GM21360 (cell line): ENCODE results near the gene ALB.

Experiments
- ATAC-seq: cut with Tn5 transposase; IDR thresholded peaks from one replicate; pipeline ENCODE4 v1.9.1; 2021; ENCODE audit warnings: mild to moderate bottlenecking, moderate library complexity; ENCODE audit not compliant: unreplicated experiment

The ALB gene

GRCh38 chr4:73429118-73429517 is 25.0 kb downstream of the ALB start:
- no peak for ATAC-seq

- ATAC-seq = no peak
These were observed 25.9 kb downstream of the ALB start for GRCh38 chr4:73429826-73430587.

DNA sequence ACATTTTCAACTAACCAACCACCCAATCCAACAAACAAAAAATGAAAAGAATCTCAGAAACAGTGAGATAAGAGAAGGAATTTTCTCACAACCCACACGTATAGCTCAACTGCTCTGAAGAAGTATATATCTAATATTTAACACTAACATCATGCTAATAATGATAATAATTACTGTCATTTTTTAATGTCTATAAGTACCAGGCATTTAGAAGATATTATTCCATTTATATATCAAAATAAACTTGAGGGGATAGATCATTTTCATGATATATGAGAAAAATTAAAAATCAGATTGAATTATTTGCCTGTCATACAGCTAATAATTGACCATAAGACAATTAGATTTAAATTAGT is 27.7 kb downstream of the ALB start:
- no peak for ATAC-seq

- ATAC-seq = no peak
These were observed 28.3 kb downstream of the ALB start for GRCh38 chr4:73432169-73433000.

DNA sequence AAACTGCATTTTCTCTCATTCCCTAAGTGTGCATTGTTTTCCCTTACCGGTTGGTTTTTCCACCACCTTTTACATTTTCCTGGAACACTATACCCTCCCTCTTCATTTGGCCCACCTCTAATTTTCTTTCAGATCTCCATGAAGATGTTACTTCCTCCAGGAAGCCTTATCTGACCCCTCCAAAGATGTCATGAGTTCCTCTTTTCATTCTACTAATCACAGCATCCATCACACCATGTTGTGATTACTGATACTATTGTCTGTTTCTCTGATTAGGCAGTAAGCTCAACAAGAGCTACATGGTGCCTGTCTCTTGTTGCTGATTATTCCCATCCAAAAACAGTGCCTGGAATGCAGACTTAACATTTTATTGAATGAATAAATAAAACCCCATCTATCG is 29.1 kb downstream of the ALB start:
- ATAC-seq = no peak

GRCh38 chr4:73434311-73434710 is 30.2 kb downstream of the ALB start:
- ATAC-seq = peak; percentile 80

GRCh38 chr4:73435984-73436383 is 31.9 kb downstream of the ALB start, which contains the start of gene AFP:
TSS of gene AFP (plus strand) at chr4:73436221. CDS start at chr4:73436263, 42 bp downstream.
- no peak for ATAC-seq

GRCh38 chr4:73436674-73437557 is 32.8 kb downstream of the ALB start:
- ATAC-seq = no peak

DNA sequence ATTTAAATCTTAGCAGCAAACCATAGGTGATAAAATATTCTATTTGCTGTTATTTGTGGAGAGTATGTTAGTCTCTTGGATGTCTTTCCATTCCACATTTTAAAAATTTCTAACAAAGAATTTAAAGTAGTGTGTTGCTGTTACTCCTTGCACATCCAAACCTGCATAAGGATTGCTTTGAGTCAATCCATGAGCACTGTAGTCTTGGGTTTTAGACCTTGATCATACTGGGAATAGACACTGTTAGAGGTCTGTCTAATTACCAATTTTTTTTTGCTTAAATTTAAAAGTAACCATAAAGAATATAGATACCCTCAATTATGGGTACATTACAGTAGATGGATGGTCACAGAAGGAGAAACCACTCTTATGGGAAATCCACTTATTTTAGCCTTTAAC is 33.5 kb downstream of the ALB start:
- ATAC-seq = no peak

DNA sequence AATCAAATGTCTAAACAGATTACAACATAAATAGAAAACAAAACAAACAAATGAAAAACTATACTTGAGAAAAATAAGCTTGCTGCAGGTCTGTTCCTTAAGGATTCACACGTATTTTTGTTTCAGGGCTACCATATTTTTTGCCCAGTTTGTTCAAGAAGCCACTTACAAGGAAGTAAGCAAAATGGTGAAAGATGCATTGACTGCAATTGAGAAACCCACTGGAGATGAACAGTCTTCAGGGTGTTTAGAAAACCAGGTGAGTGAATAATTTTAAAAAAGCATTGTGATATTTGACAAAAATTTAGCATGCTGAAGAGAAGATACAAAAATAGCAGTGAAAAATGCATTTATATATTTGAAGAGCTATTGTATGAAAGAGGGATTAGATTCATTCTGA is 34.0 kb downstream of the ALB start:
- ATAC-seq = no peak

GRCh38 chr4:73438582-73439215 is 34.6 kb downstream of the ALB start:
- ATAC-seq = no peak

- ATAC-seq = no peak
These were observed 35.4 kb downstream of the ALB start for GRCh38 chr4:73439445-73439844.

- no peak for ATAC-seq
These were observed 35.9 kb downstream of the ALB start for GRCh38 chr4:73439991-73440390.

DNA sequence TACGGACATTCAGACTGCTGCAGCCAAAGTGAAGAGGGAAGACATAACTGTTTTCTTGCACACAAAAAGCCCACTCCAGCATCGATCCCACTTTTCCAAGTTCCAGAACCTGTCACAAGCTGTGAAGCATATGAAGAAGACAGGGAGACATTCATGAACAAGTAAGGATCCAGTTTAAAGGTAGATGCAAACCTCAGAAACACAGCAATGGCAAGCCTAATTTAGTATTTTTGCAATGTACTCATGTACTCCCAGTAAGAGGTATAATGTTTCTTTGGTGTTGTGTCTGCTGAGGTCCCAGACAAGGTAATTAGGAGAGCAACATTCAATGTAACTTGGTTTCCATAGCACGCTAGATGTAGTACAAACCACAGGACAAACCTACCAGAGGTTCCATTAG is 36.6 kb downstream of the ALB start:
- no peak for ATAC-seq

DNA sequence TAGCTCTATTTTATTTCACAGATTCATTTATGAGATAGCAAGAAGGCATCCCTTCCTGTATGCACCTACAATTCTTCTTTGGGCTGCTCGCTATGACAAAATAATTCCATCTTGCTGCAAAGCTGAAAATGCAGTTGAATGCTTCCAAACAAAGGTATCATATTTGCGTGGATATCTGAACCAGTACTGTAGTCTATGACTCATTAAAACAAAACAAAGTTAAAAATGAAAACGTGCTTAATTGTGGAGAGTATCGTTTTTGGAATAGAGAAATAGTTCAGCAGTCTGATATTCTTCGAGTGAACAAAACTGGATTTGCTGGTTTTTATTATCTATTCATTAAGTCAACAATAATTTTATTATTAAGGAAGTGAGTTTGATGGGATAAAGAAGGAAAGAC is 38.2 kb downstream of the ALB start:
- ATAC-seq = no peak

GRCh38 chr4:73443224-73443623 is 39.1 kb downstream of the ALB start:
- ATAC-seq = no peak

GRCh38 chr4:73445383-73446335 is 41.6 kb downstream of the ALB start:
- no peak for ATAC-seq

DNA sequence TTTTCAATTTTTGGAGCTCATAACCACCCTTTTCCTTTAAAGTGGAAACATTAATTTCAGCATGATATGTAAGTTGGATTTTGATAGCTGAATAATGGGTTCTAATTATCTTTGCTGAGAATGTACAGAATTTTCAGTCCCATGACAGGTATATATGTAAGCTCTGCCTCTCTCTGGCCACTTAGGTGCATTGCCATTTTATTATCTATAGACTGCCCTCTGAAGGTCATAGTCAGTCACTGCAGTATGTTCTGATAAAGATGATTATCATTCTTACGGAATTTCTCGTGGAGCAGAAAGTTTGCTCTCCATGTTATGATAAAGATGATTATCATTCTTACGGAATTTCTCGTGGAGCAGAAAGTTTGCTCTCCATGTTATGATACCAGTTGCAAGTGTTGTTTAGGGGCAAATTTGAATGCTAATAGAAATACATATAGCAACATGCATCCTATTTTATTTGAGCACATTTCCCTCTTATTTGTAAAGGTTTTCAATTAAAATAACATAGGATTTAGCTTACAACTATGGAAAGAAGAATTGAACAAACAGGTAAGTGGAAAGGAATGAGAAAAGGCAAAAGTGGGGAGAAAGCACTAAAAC is 42.4 kb downstream of the ALB start:
- peak; percentile 99 for ATAC-seq

DNA sequence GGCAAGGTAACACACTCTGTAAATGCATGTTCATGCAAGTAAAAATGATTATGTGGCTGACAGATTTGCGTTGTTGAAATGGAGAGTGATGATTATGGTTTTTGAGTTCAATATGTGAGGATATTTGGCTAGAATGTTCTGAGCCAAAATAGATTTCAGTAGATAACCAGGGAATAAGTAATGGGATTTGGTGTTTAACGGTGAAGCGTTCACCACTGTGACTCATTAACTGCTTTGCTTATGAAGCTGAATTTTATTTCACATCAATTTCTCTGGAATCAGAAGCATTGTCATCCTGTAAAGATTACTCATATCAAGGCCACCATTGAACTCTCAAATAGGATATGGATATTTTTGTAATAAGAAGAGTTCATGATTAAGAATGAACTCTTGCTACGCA is 43.6 kb downstream of the ALB start:
- ATAC-seq = no peak
